ENCODE data around the gene STAC3. TPM values are rescaled to one million over a fixed set of nuclear protein-coding genes. Genes with fewer than 3 reads are reported as not detected.
A peak's percentile ranks its signal among the peaks of the same experiment; 100 is the strongest.

The STAC3 gene
- total and polyA plus RNA-seq, 2 of the 8 experiments (the other 6 are each of a cell fraction or from before 2014, with no cell fraction given), result 0.70 to 1.3 TPM

DNA sequence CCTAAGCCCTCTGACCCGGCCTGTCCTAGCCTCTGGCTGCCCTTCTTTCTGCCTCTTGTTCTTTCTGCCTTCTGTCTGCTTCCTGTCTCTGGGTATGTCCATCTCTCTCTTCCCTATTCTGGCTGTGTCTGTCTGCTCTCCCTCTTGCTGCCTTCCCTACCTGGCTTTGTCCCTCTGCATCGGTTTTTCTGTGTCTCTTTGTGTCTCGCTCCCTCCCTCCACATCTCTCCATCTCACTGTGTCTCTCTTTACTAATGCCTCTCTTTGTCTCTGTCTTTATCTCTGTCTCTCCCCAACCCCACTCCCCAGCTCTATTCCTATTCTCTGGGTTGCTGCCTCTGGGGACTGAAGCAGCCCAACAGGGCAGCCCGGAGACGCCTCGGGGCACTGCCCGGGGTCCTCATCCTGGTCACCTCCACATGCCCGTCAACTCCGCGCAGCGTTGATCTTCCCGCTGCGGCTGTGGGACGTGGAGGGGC is 11.4 kb downstream of the STAC3 start:
- Histone ChIP-seq H3K4me2 (ENCODE audit: insufficient read depth in 1 of 2, low read depth in 2 of 2, low read length in 2 of 2) (peak overlapping the region; percentile 89 to 91), H3K36me3 (ENCODE audit: control insufficient read depth in 2 of 4, insufficient read depth in 4 of 4, low read length in 3 of 4) (peaks cover 0 to 1% (median 0%) of the 10 kb centered on the region in 4 experiments; a peak in 2 of 8 replicates), H3K18ac (ENCODE audit: extremely low read depth, low read length) (peak overlapping the region; percentile 83), H3K27ac (ENCODE audit: low read depth, low read length) (no peak overlapping the region), H4K8ac (ENCODE audit: extremely low read depth, insufficient read depth, low read length) (peak overlapping the region; percentile 96; the same call in 1 of the 2 replicates), H4K91ac (replicated peaks; ENCODE audit: insufficient read length, low read length) (peak overlapping the region; percentile 56), H3K4me3 (ENCODE audit: extremely low read depth in 1 of 4, insufficient read depth in 2 of 4, low read depth in 3 of 4, low read length in 4 of 4) (peak overlapping the region; percentile 42 to 67 (median 46)), H3K79me2 (ENCODE audit: control insufficient read depth in 1 of 2, insufficient read depth in 2 of 2, low read length in 2 of 2) (no peaks in the 10 kb centered on the region), H2BK12ac (ENCODE audit: low read depth, low read length) (peak overlapping the region; percentile 99), H2BK5ac (ENCODE audit: low read depth, low read length) (no peak overlapping the region; the same call in 1 of the 2 replicates), H4K20me1 (replicated peaks in 1 of 2; ENCODE audit: control insufficient read depth in 1 of 2, insufficient read depth in 2 of 2, low read length in 2 of 2) (peaks cover 15 to 18% of the 10 kb centered on the region in 2 experiments), H3K27me3 (replicated peaks in 1 of 4; ENCODE audit: control insufficient read depth in 3 of 4, extremely low read depth in 1 of 4, insufficient read depth in 3 of 4, low read length in 3 of 4) (peaks cover 59 to 86% (median 80%) of the 10 kb centered on the region in 4 experiments), H3K9ac (replicated peaks in 1 of 4; ENCODE audit: extremely low read depth in 1 of 4, low read depth in 3 of 4, low read length in 3 of 4) (peak overlapping the region in 3 of 4 experiments; percentile 2 to 42 (median 41); a peak in 4 of 7 replicates), H2AK5ac (ENCODE audit: low read depth, low read length) (no peak overlapping the region; the same call in 1 of the 2 replicates), H4K5ac (ENCODE audit: insufficient read length, low read depth, low read length) (no peak overlapping the region), H3K9me3 (ENCODE audit: insufficient read depth in 2 of 2, low read depth in 1 of 2, low read length in 1 of 2) (no peaks in the 10 kb centered on the region), H3K14ac (ENCODE audit: insufficient read length) (peak overlapping the region; percentile 4), H3K23ac (ENCODE audit: insufficient read length) (no peak overlapping the region), H2BK20ac (ENCODE audit: low read length) (no peak overlapping the region; the same call in 1 of the 2 replicates), H2BK120ac (replicated peaks; ENCODE audit: low read depth, low read length) (no peak overlapping the region), H2AFZ (ENCODE audit: low read length) (no peak overlapping the region), H3K4ac (replicated peaks; ENCODE audit: insufficient read length, low read depth, low read length) (peak overlapping the region; percentile 21), H2BK15ac (ENCODE audit: low read length) (peak overlapping the region; percentile 88; the same call in 1 of the 2 replicates), H3K79me1 (ENCODE audit: low read depth, low read length) (no peaks in the 10 kb centered on the region), H3K4me1 (replicated peaks in 1 of 4; ENCODE audit: control insufficient read depth in 3 of 4, insufficient read depth in 4 of 4, low read length in 3 of 4) (peaks cover 6 to 73% (median 46%) of the 10 kb centered on the region in 4 experiments), H3K23me2 (ENCODE audit: low read depth, low read length) (peaks cover 26% of the 10 kb centered on the region), H3K56ac (replicated peaks; ENCODE audit: insufficient read length, low read depth, low read length) (no peak overlapping the region)
- POLR2A ChIA-PET (ENCODE audit: partially characterized antibody), result interaction anchor here (0.8 to 23.7 kb wide), 11 partner anchors 10 to 219 kb away, joined by 3 to 852 read pairs (median 14); partner anchors contain the start of genes INHBE, LRP1, NXPH4 and SHMT2
- DNase-seq (ENCODE audit: low read depth in 1 of 2, low spot score in 2 of 2), result no peak
- CTCF ChIA-PET (ENCODE audit: partially characterized antibody), result interaction anchor here (0.8 to 27.9 kb wide), 11 partner anchors 7 to 217 kb away, joined by 3 to 726 read pairs (median 5); partner anchors contain the start of genes GLI1, INHBE, NXPH4 and SHMT2
- no peak for FAIRE-seq
- TF ChIP-seq RBBP5 (IDR thresholded peaks at IDR 0.05; ENCODE audit: borderline replicate concordance, low read depth, low read length) (no peak), SRF (IDR thresholded peaks at IDR 0.05; ENCODE audit: low read depth, low read length) (no peak), SAP30 (IDR thresholded peaks at IDR 0.05; ENCODE audit: insufficient read depth, insufficient replicate concordance, low read length) (no peak), SUZ12 (IDR thresholded peaks at IDR 0.05; ENCODE audit: low read length) (peak; percentile 26; the same call in 1 of the 2 replicates)
- TF ChIP-seq, protein P1, sequence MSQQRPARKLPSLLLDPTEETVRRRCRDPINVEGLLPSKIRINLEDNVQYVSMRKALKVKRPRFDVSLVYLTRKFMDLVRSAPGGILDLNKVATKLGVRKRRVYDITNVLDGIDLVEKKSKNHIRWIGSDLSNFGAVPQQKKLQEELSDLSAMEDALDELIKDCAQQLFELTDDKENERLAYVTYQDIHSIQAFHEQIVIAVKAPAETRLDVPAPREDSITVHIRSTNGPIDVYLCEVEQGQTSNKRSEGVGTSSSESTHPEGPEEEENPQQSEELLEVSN (IDR thresholded peaks at IDR 0.05), result peak; percentile 64
- TF ChIP-seq, protein P2, sequence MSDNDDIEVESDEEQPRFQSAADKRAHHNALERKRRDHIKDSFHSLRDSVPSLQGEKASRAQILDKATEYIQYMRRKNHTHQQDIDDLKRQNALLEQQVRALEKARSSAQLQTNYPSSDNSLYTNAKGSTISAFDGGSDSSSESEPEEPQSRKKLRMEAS (IDR thresholded peaks at IDR 0.05), result 0 out of 2 replicates have a peak, but pooled peaks have one; percentile 17
- WGBS, 2 experiments (ENCODE audit: extremely low coverage in 1 of 2, insufficient coverage in 1 of 2, insufficient read length in 1 of 2, insufficient replicate concordance in 2 of 2, low coverage in 1 of 2, low lambda C conversion rate in 2 of 2, missing lambda C conversion rate in 1 of 2), result 4% methylated on average over 14 of the region's 14 CpGs; no CpG with 5 or more reads in 1 of the 2 experiments
